H1 (cell line): Measurements from ENCODE around the gene UCN. TPM values are rescaled to one million over a fixed set of nuclear protein-coding genes. Genes with fewer than 3 reads are reported as not detected.

Experiments
- CTCF ChIA-PET: fragments of 300-600 bp; sonication (Branson Sonifier 250); formaldehyde crosslinking; loops from one replicate; lab custom pipeline; 2021; ENCODE audit not compliant: partially characterized antibody; lab: Charles Lee
- POLR2A ChIA-PET: fragments of 300-600 bp; sonication (Branson Sonifier 250); formaldehyde crosslinking; loops from one replicate; lab custom pipeline; 2021; ENCODE audit warnings: inconsistent platforms; ENCODE audit not compliant: partially characterized antibody; lab: Charles Lee
- DNase-seq, 2 experiments: peaks; one replicate each; pipeline versions ENCODE4 v3.0.0 to v3.0.0-alpha.2; 2010 to 2022; ENCODE audit warnings: low spot score in 2 of 2, low read depth in 1 of 2, mixed read lengths in 1 of 2
- FAIRE-seq: peaks from 2 replicates; lab custom pipeline; 2011; peaks lifted over from hg19 to GRCh38; lab: Jason Lieb, UNC
- H2AFZ ChIP-seq: 2 replicates; pipeline ENCODE4 v1.8.1; 2012; ENCODE audit warnings: low read length, inconsistent platforms
- H2AK5ac ChIP-seq: 2 replicates; pipeline ENCODE4 v1.6.1; 2013; ENCODE audit warnings: low read depth, low read length
- H2BK120ac ChIP-seq: replicated peaks from 2 replicates; pipeline ENCODE3; 2013; ENCODE audit warnings: low read depth, low read length, inconsistent platforms
- H2BK12ac ChIP-seq: 2 replicates; pipeline ENCODE4 v1.6.1; 2013; ENCODE audit warnings: low read depth, low read length
- H2BK15ac ChIP-seq: 2 replicates; pipeline ENCODE4 v1.6.1; 2013; ENCODE audit warnings: low read length
- H2BK20ac ChIP-seq: 2 replicates; pipeline ENCODE4 v1.6.1; 2013; ENCODE audit warnings: low read length
- H2BK5ac ChIP-seq: 2 replicates; pipeline ENCODE4 v1.6.1; 2013; ENCODE audit warnings: low read depth, low read length
- H3K14ac ChIP-seq: 2 replicates; pipeline ENCODE4 v1.6.1; 2013; ENCODE audit warnings: inconsistent platforms; ENCODE audit not compliant: insufficient read length
- H3K18ac ChIP-seq: 2 replicates; pipeline ENCODE4 v1.6.1; 2013; ENCODE audit warnings: low read length; ENCODE audit errors: extremely low read depth
- H3K23ac ChIP-seq: 2 replicates; pipeline ENCODE4 v1.6.1; 2013; ENCODE audit warnings: inconsistent platforms; ENCODE audit not compliant: insufficient read length
- H3K23me2 ChIP-seq: 2 replicates; pipeline ENCODE4 v1.6.1; 2013; ENCODE audit warnings: low read depth, low read length
- H3K27ac ChIP-seq: 2 replicates; pipeline ENCODE4 v1.6.1; 2011; ENCODE audit warnings: low read depth, low read length, inconsistent platforms
- H3K27me3 ChIP-seq, 4 experiments: replicated peaks in 1 of 4; 1 replicate in 1 of 4; 2 replicates in 3 of 4; pipeline versions ENCODE4 v1.6.1 to v1.8.1; 2011 to 2013; ENCODE audit warnings: low read length in 3 of 4, mild to moderate bottlenecking in 3 of 4, inconsistent platforms in 2 of 4, mixed read lengths in 2 of 4, moderate library complexity in 1 of 4; ENCODE audit not compliant: control insufficient read depth in 3 of 4, insufficient read depth in 3 of 4; ENCODE audit errors: extremely low read depth in 1 of 4
- H3K36me3 ChIP-seq, 4 experiments: 2 replicates each; pipeline versions ENCODE4 v1.6.1 to v1.8.1; 2011 to 2013; ENCODE audit warnings: mild to moderate bottlenecking in 4 of 4, low read length in 3 of 4, moderate library complexity in 2 of 4, control low read depth in 1 of 4, inconsistent platforms in 1 of 4; ENCODE audit not compliant: insufficient read depth in 4 of 4, control insufficient read depth in 2 of 4
- H3K4ac ChIP-seq: replicated peaks from 2 replicates; pipeline ENCODE3; 2013; ENCODE audit warnings: low read length, low read depth, mixed read lengths, inconsistent platforms; ENCODE audit not compliant: insufficient read length
- H3K4me1 ChIP-seq, 4 experiments: replicated peaks in 1 of 4; 1 replicate in 1 of 4; 2 replicates in 3 of 4; pipeline versions ENCODE4 v1.6.1 to v1.8.1; 2011 to 2013; ENCODE audit warnings: low read length in 3 of 4, inconsistent platforms in 2 of 4, mixed read lengths in 1 of 4; ENCODE audit not compliant: insufficient read depth in 4 of 4, control insufficient read depth in 3 of 4
- H3K4me2 ChIP-seq, 2 experiments: 2 replicates each; pipeline versions ENCODE4 v1.6.1 to v1.8.1; 2011 to 2013; ENCODE audit warnings: low read depth in 2 of 2, low read length in 2 of 2, control low read depth in 1 of 2, inconsistent platforms in 1 of 2, mild to moderate bottlenecking in 1 of 2; ENCODE audit not compliant: insufficient read depth in 1 of 2
- H3K4me3 ChIP-seq, 4 experiments: fragments of 200-600, 300-600 bp in 1 of 4; sonication (generic), shearing (Covaris generic), sonication (Bioruptor Twin) in 1 of 4; 2 replicates each; pipeline versions ENCODE4 v1.5.1 to v1.8.1; 2011 to 2016; ENCODE audit warnings: low read length in 4 of 4, low read depth in 3 of 4, control low read depth in 2 of 4, inconsistent platforms in 2 of 4, mild to moderate bottlenecking in 2 of 4, mixed read lengths in 1 of 4, moderate library complexity in 1 of 4; ENCODE audit not compliant: insufficient read depth in 2 of 4; ENCODE audit errors: extremely low read depth in 1 of 4
- H3K56ac ChIP-seq: replicated peaks from 2 replicates; pipeline ENCODE3; 2013; ENCODE audit warnings: low read depth, mild to moderate bottlenecking, mixed read lengths, low read length, inconsistent platforms; ENCODE audit not compliant: insufficient read length
- H3K79me1 ChIP-seq: 2 replicates; pipeline ENCODE4 v1.6.1; 2013; ENCODE audit warnings: low read depth, low read length, control low read depth
- H3K79me2 ChIP-seq, 2 experiments: 2 replicates each; pipeline versions ENCODE4 v1.6.1 to v1.8.1; 2012 to 2013; ENCODE audit warnings: low read length in 2 of 2, mild to moderate bottlenecking in 2 of 2, inconsistent platforms in 1 of 2; ENCODE audit not compliant: insufficient read depth in 2 of 2, control insufficient read depth in 1 of 2
- H3K9ac ChIP-seq, 4 experiments: replicated peaks in 1 of 4; 1 replicate in 1 of 4; 2 replicates in 3 of 4; pipeline versions ENCODE4 v1.6.1 to v1.8.1; 2011 to 2013; ENCODE audit warnings: low read depth in 3 of 4, low read length in 3 of 4, control low read depth in 2 of 4, mild to moderate bottlenecking in 2 of 4, moderate library complexity in 2 of 4, inconsistent platforms in 1 of 4; ENCODE audit errors: extremely low read depth in 1 of 4
- H3K9me3 ChIP-seq, 2 experiments: 2 replicates each; pipeline versions ENCODE4 v1.6.1 to v1.8.1; 2012 to 2013; ENCODE audit warnings: mild to moderate bottlenecking in 2 of 2, moderate library complexity in 2 of 2, control low read depth in 1 of 2, inconsistent platforms in 1 of 2, low read depth in 1 of 2, low read length in 1 of 2, mixed read lengths in 1 of 2; ENCODE audit not compliant: insufficient read depth in 2 of 2
- H4K20me1 ChIP-seq, 2 experiments: replicated peaks in 1 of 2; 2 replicates each; pipeline versions ENCODE3 to v1.8.1; 2011 to 2013; ENCODE audit warnings: inconsistent platforms in 2 of 2, low read length in 2 of 2, mild to moderate bottlenecking in 1 of 2; ENCODE audit not compliant: insufficient read depth in 2 of 2, control insufficient read depth in 1 of 2
- H4K5ac ChIP-seq: 2 replicates; pipeline ENCODE4 v1.6.1; 2013; ENCODE audit warnings: low read length, low read depth, mixed read lengths, inconsistent platforms; ENCODE audit not compliant: insufficient read length
- H4K8ac ChIP-seq: 2 replicates; pipeline ENCODE4 v1.8.0; 2013; ENCODE audit warnings: mild to moderate bottlenecking, moderate library complexity, low read length, inconsistent platforms; ENCODE audit not compliant: insufficient read depth; ENCODE audit errors: extremely low read depth
- H4K91ac ChIP-seq: replicated peaks from 2 replicates; pipeline ENCODE3; 2013; ENCODE audit warnings: low read length, mixed read lengths, inconsistent platforms; ENCODE audit not compliant: insufficient read length
- CEBPB ChIP-seq: IDR thresholded peaks from 2 replicates; pipeline ENCODE4 v1.6.1; 2012; ENCODE audit warnings: low read depth, low read length
- CTBP2 ChIP-seq: IDR thresholded peaks from 2 replicates; pipeline ENCODE4 v1.7.0; 2011; ENCODE audit warnings: borderline replicate concordance, mild to moderate bottlenecking, moderate library complexity, mixed read lengths, low read length; ENCODE audit not compliant: insufficient read depth, insufficient read length
- KDM1A ChIP-seq: fragments of 200-600, 300-600 bp; sonication (generic); IDR thresholded peaks from 2 replicates; pipeline ENCODE4 v1.7.1; 2016; ENCODE audit warnings: mild to moderate bottlenecking, low read length, borderline replicate concordance
- MAX ChIP-seq: IDR thresholded peaks from 2 replicates; pipeline ENCODE4 v1.6.1; 2012; ENCODE audit warnings: inconsistent platforms
- NRF1 ChIP-seq: IDR thresholded peaks from 2 replicates; pipeline ENCODE4 v1.6.1; 2011; ENCODE audit warnings: mild to moderate bottlenecking, low read depth, low read length, improper control_type of control experiment
- POLR2A ChIP-seq, 2 experiments: IDR thresholded peaks; 1 replicate in 1 of 2; 2 replicates in 1 of 2; pipeline ENCODE4 v1.6.1; 2011; ENCODE audit warnings: low read depth in 2 of 2, low read length in 2 of 2, mild to moderate bottlenecking in 2 of 2; ENCODE audit errors: control extremely low read depth in 1 of 2
- RAD21 ChIP-seq, 2 experiments: IDR thresholded peaks in 1 of 2; conservative IDR thresholded peaks in 1 of 2; 2 replicates each; pipeline ENCODE4 v1.6.1; 2011; ENCODE audit warnings: low read depth in 2 of 2, low read length in 2 of 2, improper control_type of control experiment in 1 of 2, inconsistent platforms in 1 of 2, mild to moderate bottlenecking in 1 of 2, moderate library complexity in 1 of 2
- RBBP5 ChIP-seq: IDR thresholded peaks from 2 replicates; pipeline ENCODE4 v1.7.1; 2012; ENCODE audit warnings: low read depth, mild to moderate bottlenecking, inconsistent platforms, low read length, moderate library complexity, borderline replicate concordance
- RFX5 ChIP-seq: IDR thresholded peaks from 2 replicates; pipeline ENCODE4 v1.6.1; 2011; ENCODE audit warnings: low read depth, low read length, improper control_type of control experiment, borderline replicate concordance
- RNF2 ChIP-seq: fragments of 200-900, 300-1000 bp; sonication (generic); IDR thresholded peaks from 2 replicates; pipeline ENCODE4 v1.7.1; 2016; ENCODE audit warnings: borderline replicate concordance, low read depth, mild to moderate bottlenecking, antibody characterized with exemption, low read length; ENCODE audit not compliant: poor library complexity, severe bottlenecking; ENCODE audit errors: missing control alignments
- SP1 ChIP-seq: IDR thresholded peaks from 2 replicates; pipeline ENCODE4 v1.6.1; 2011; ENCODE audit warnings: low read depth, low read length
- SP4 ChIP-seq: IDR thresholded peaks from 2 replicates; pipeline ENCODE4 v1.6.1; 2012; ENCODE audit warnings: low read length, inconsistent platforms
- TCF12 ChIP-seq: IDR thresholded peaks from 2 replicates; pipeline ENCODE4 v1.6.1; 2011; ENCODE audit warnings: low read depth, mild to moderate bottlenecking, low read length
- YY1 ChIP-seq: IDR thresholded peaks from 2 replicates; pipeline ENCODE4 v1.6.1; 2011; ENCODE audit warnings: low read depth, mild to moderate bottlenecking, low read length
- WGBS, 2 experiments: shearing (Covaris generic) in 1 of 2; methylation state at CpG; one replicate each; pipeline versions ENCODE4 v1.1.6 to v1.1.7; 2013 to 2015; ENCODE audit warnings: low lambda C conversion rate in 2 of 2, mixed read lengths in 2 of 2, inconsistent platforms in 1 of 2, low coverage in 1 of 2, missing lambda C conversion rate in 1 of 2; ENCODE audit not compliant: insufficient replicate concordance in 2 of 2, insufficient coverage in 1 of 2, insufficient read length in 1 of 2; ENCODE audit errors: extremely low coverage in 1 of 2, missing lambda C conversion rate in 1 of 2; 5-methylcytosine and 5-hydroxymethylcytosine counted together
- polyA plus RNA-seq, 7 experiments: library from polyadenylated mRNA; depleted of rRNA in 3 of 7; stranded (reverse) in 5 of 7; unstranded in 2 of 7; fragments of >200 nt in 5 of 7; fragments of 200-250 nt in 2 of 7; gene quantifications; 1 replicate in 5 of 7; 2 replicates in 1 of 7; 4 replicates in 1 of 7; pipeline versions ENCODE4 v1.2.1 to v1.2.3, GENCODE V29; 2011 to 2013; ENCODE audit warnings: missing spikeins in 2 of 7, mixed read lengths in 2 of 7
- total RNA-seq: library from RNA; stranded (reverse); fragmentation: NEBNext Ultra II Directional; extraction: Animal tissue kit (Norgen Biotek cat#: 25700); gene quantifications from 2 replicates; pipeline ENCODE4 v1.2.1, GENCODE V29; 2021

The UCN gene
- total and polyA plus RNA-seq, 2 of the 8 experiments (the other 6 are each of a cell fraction or from before 2014, with no cell fraction given) = 0.35 TPM; not detected in 1

GRCh38 chr2:27284996-27285395 lies 23.2 kb downstream of the UCN start:
- FAIRE-seq (no peak), DNase-seq (no peak)
- H3K36me3 ChIP-seq = no peaks in the 10 kb centered on the region
- H3K79me2 ChIP-seq = no peaks in the 10 kb centered on the region
- no peak overlapping the region for H3K4ac ChIP-seq
- no peak overlapping the region for H2AFZ ChIP-seq
- H3K14ac ChIP-seq = no peak overlapping the region
- H4K8ac ChIP-seq = no peak overlapping the region
- H3K4me3 ChIP-seq = no peak overlapping the region
- 95% methylated on average over 1 of the region's 1 CpG; no CpG with 5 or more reads in 1 of the 2 experiments for WGBS, 2 experiments
- H3K4me1 ChIP-seq = peaks cover 4 to 18% (median 13%) of the 10 kb centered on the region in 4 experiments
- CTCF ChIA-PET = interaction anchor here (0.6 to 20.2 kb wide), 8 partner anchors 9 to 204 kb away, joined by 3 to 413 read pairs (median 4); partner anchors contain the start of gene SLC30A3
- H2BK12ac ChIP-seq = no peak overlapping the region
- no peak overlapping the region for H4K5ac ChIP-seq
- H3K27ac ChIP-seq = no peak overlapping the region
- 0 out of 2 replicates have a peak overlapping the region, but pooled peaks have one; percentile 32 for H2BK15ac ChIP-seq
- no peak overlapping the region for H2BK20ac ChIP-seq
- no peak overlapping the region for H4K91ac ChIP-seq
- H3K23me2 ChIP-seq = peaks cover 3% of the 10 kb centered on the region
- no peak overlapping the region for H3K23ac ChIP-seq
- H3K56ac ChIP-seq = no peak overlapping the region
- H3K4me2 ChIP-seq = no peak overlapping the region
- H2BK120ac ChIP-seq = no peak overlapping the region
- H4K20me1 ChIP-seq = no peaks in the 10 kb centered on the region
- H2AK5ac ChIP-seq = no peak overlapping the region
- no peaks in the 10 kb centered on the region for H3K9me3 ChIP-seq
- peaks cover 0 to 4% (median 0%) of the 10 kb centered on the region in 4 experiments; a peak in 1 of 7 replicates for H3K27me3 ChIP-seq
- POLR2A ChIA-PET = interaction anchor here (1.5 to 11.9 kb wide), 3 partner anchors 12 to 37 kb away, joined by 4 to 149 read pairs (median 5); partner anchors contain the start of gene UCN
- no peaks in the 10 kb centered on the region for H3K79me1 ChIP-seq
- H3K9ac ChIP-seq = no peak overlapping the region
- H2BK5ac ChIP-seq = no peak overlapping the region
- H3K18ac ChIP-seq = no peak overlapping the region
- no peak for TF ChIP-seq CTBP2
- TF ChIP-seq RAD21 (IDR thresholded peaks at IDR 0.05 in 1 of 2, conservative IDR thresholded peaks at IDR 0.05 in 1 of 2; ENCODE audit: low read depth in 2 of 2, low read length in 2 of 2) = no peak
- TF ChIP-seq YY1 = no peak
- no peak for TF ChIP-seq SP4
- no peak for TF ChIP-seq TCF12
- no peak for TF ChIP-seq RFX5
- TF ChIP-seq KDM1A = no peak
- no peak for TF ChIP-seq RBBP5
- TF ChIP-seq POLR2A (IDR thresholded peaks at IDR 0.05; ENCODE audit: control extremely low read depth in 1 of 2, low read depth in 2 of 2, low read length in 2 of 2) = no peak
- TF ChIP-seq MAX = no peak
- TF ChIP-seq RNF2 = no peak
- TF ChIP-seq NRF1 = no peak
- TF ChIP-seq SP1 = no peak
- no peak for TF ChIP-seq CEBPB
